HG02981 (cell line): ENCODE data around the gene KRTAP4-2.
"Not testable (repeated sequence)": the region's sequence is repeated elsewhere in the genome, so short reads cannot be mapped to it uniquely, and the experiment has no call there.

ENCODE experiments used
- ATAC-seq: cut with Tn5 transposase; IDR thresholded peaks from one replicate; pipeline ENCODE4 v1.9.1; 2021; ENCODE audit warnings: mild to moderate bottlenecking, moderate library complexity; ENCODE audit not compliant: unreplicated experiment

Gene KRTAP4-2

DNA sequence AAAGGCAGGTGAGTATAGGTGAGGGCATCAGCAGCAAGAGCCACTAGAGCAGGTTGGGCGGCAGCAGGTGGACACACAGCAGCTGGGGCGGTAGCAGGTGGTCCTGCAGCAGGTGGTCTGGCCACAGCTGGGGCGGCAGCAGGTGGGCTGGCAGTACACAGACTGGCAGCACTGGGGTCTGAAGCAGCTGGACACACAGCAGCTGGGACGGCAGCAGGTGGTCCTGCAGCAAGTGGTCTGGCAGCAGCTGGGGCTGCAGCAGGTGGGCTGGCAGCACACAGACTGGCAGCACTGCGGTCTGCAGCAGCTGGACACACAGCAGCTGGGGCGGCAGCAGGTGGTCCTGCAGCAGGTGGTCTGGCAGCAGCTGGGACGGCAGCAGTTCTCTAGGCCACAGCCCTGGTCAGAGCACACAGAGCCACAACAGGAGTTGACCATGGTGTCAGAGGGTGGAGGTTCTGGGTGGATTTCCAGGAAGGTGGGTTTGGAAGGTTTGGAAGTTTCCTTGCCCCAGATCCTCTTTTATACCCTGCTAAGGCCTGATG is at the start of gene KRTAP4-2:
KRTAP4-2 (minus strand) TSS at position 495 of the 545 bp plus-strand sequence; CDS start at position 438, 57 bp downstream.
- ATAC-seq, result no peak

DNA sequence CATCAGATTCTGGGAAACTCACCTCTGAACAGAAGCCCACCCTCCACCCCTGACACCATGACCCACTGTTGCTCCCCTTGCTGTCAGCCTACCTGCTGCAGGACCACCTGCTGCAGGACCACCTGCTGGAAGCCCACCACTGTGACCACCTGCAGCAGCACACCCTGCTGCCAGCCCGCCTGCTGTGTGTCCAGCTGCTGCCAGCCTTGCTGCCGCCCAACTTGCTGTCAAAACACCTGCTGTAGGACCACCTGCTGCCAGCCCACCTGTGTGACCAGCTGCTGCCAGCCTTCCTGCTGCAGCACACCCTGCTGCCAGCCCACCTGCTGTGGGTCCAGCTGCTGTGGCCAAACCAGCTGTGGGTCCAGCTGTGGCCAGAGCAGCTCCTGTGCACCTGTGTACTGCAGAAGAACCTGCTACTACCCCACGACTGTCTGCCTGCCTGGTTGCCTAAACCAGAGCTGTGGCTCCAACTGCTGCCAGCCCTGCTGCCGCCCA is 48.6 kb upstream of the KRTAP4-2 start, which contains the start of gene KRTAP9-2:
KRTAP9-2 (plus strand) TSS at position 51 of the 498 bp plus-strand sequence; CDS start at position 58, 7 bp downstream.
- not testable (repeated sequence) for ATAC-seq

DNA sequence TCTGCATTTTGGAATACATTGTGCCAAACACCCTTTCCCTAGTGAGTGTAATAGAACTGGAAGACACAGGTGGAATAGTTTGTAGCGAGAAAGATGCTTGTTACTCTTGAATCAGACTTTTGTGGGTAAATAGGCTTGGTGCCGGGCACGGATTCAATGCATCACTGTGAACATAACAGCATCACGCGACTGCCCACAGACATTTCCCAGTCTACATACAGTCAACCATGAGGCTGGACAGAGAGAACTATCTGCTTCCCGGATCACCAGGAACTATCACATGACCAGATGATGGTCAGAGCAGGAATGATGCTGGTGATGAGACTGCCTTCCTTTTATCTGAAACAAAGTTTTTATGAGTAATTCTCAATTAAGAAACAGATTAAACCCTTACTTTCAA is 48.0 kb upstream of the KRTAP4-2 start:
- ATAC-seq, result no peak

DNA sequence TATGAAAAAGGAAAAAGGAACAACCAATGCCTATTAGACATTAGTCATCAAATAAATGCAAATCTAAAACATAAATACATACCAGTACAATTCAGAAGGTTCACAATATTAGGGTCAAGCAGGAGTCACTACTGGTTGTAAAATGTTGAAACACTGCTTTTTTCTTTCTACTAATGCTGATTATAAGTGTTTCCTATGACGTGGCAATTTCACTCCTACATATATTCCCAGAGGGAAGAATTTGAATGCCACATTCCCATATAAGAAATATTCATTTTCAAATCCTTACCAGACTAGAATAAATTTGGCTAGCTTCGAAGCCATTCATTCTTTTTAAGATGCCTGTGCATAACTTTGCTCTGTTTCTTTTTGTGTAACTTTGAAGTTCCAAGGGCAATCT is 45.8 kb upstream of the KRTAP4-2 start:
- no peak for ATAC-seq

DNA sequence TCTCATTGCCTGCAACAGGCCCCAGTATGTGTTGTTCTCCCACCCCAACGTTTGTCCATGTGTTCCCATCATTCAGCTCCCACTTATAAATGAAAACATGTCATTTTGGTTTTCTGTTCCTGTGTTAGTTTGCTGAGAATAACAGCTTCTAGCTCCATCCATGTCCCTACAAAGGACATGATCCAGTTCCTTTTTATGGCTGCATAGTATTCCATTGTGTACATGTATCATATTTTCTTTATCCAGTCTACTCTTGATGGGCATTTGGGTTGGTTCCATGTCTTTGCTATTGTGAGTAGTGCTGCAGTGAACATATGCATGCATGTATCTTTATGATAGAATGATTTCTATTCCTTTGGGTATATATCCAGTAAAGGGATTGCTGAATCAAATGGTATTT is 37.7 kb upstream of the KRTAP4-2 start:
- no peak for ATAC-seq

DNA sequence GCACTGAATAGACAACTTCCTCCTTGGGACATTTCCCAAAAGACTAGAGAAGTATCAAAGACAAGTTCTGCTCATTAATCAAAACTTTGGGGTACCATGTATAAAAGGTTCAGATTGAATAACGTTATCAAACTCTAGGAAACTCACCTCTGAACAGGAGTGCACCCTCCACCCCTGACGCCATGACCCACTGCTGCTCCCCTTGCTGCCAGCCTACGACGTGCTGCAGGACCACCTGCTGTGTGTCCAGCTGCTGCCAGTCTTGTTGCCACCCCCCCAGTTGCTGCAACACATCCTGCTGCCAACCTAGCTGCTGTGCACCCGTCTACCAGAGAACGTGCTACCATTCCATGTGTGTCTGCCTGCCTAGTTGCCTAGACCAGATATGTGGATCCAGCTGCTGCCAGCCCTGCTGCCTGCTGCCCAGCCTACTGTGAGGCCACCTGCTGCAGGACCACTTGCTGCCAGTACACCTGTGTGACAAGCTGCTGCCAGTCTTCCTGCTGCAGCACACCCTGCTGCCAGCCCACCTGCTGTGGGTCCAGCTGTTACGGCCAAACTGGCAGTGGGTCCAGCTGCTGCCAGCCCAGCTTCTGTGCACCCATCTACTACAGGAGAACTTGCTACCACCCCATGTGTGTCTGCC is 34.6 kb upstream of the KRTAP4-2 start:
- no peak for ATAC-seq

DNA sequence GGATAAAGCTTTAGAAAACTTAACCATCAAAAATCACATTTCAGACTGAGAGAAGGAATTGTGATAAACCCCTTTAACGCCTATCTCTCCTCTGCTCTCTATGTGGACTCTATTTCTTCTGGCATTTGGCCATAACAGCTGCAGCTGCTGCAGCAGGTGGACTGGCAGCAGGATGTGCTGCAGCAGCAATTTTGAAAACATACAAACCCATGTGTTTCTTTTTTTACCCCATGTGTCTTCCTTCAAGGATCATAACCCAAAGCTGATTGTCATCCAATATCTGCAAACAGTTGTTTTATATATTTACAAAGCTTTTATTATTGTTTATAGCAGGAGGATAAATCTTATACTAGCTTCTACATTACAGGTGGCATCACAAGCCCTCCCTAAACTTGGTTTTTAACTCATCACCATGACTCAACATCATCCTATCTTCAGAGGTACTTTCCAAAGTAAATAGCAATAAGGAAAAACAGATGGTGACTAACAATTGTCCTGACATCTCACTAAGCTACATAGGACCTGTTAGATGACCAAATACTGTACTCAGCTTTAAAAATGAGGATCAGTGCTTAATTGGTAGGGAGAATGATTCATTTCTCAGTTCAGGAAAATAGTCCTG is 33.9 kb upstream of the KRTAP4-2 start:
- no peak for ATAC-seq

DNA sequence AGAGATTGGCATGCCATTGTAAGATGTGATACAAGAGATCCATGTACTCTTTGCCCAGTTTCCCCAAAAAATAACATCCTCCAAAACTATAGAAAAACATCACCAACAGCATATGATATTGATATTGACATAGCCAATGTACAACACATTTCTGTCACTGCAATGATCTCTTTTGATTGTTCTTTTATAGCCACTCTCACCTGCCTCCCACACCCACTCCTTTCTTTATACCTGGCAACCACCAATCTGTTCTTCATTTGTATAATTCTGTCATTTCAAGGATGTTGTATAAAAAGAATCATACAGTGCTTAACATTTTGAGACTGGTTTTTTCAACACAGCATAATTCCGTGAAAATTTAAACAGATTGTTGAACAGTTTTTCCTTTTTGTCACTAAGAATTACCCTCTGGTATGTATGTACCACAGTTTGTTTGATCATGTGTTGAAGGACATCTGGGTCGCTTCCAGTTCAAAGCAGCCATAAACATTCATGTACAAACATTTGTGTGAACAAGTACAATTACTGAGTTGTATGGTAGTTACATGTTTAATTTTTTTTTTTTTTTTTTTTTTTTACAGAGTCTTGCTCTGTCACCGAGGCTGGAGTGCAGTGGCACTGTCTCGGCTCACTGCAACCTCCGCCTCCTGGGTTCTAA is 21.5 kb upstream of the KRTAP4-2 start:
- ATAC-seq, result no peak

DNA sequence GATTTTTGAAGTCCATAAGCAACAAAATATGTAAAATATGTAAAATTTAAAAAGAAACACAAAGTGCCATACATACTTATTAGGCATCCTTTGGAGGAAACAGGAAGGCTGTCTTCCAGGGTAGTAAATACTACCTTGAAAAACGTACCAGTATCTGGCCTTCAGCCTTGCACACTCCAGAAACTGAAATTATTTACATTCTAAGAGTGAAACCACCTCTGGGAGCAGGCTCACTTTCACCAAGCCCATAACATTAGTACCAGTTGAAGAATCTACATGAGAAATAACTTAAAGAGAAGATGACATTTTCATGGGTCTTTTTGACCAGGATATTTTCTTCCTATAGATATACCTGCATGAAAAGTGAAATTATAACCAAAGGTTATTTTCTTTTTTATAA is 18.0 kb upstream of the KRTAP4-2 start:
- no peak for ATAC-seq

DNA sequence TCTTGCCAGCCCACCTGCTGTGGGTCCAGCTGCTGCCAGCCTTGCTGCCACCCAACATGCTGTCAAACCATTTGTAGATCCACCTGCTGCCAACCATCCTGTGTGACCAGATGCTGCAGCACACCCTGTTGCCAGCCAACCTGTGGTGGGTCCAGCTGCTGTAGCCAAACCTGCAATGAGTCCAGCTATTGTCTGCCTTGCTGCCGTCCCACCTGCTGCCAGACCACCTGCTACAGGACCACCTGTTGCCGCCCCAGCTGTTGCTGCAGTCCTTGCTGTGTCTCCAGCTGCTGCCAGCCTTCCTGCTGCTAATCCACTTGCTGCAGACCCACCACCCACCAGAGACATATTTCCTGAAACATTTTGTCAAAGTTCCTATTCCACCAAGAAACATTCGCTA is 12.3 kb upstream of the KRTAP4-2 start:
- no peak for ATAC-seq

DNA sequence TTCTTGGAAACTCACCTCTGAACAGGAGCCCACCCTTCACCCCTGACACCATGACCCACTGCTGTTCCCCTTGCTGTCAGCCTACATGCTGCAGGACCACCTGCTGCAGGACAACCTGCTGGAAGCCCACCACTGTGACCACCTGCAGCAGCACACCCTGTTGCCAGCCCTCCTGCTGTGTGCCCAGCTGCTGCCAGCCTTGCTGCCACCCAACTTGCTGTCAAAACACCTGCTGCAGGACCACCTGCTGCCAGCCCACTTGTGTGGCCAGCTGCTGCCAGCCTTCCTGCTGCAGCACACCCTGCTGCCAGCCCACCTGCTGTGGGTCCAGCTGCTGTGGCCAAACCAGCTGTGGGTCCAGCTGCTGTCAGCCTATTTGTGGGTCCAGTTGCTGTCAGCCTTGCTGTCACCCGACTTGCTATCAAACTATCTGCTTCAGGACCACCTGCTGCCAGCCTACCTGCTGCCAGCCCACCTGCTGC is 11.9 kb upstream of the KRTAP4-2 start, which contains the start of gene KRTAP9-1:
KRTAP9-1 (plus strand) TSS at position 51 of the 482 bp plus-strand sequence; CDS start at position 51, 0 bp downstream.
- not testable (repeated sequence) for ATAC-seq

DNA sequence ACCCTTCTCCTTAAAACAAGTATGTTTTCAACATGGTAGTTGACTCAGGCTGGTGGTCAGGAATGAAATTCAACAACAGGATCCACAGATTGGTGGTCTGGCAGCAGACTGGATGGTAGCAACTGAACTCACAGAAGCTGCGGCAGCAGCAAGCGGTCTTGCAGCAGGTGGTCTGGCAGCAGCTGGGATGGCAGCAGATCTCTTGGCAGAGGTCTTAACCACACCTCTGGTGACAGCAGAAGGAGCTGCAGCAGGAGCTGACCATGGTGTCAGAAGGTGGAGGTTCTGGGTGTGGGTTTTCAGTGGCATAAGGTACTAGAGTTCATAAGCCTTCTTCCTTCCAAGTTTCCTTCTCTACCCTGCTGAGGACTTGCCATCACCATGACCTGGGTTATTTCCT is 8.9 kb upstream of the KRTAP4-2 start:
- ATAC-seq, result no peak

DNA sequence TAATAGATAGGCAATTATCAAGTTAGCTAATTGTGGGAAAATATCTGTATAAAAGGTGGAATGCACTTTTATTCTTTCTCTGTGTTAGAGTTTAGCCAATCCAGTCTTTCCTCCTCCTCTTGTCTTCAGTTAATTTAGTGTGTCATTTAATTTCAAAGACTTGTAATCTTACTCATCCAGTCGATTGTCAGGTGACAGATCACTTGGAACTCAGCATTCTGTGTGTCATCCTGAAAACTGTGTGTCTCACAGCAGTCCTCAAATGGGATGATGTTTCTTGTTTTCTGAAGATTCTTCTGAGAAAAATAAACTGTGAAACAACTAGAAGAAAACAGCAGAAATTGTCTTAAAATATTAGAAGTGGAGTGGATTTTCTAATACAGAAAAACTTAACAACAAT is 7.0 kb upstream of the KRTAP4-2 start:
- no peak for ATAC-seq

DNA sequence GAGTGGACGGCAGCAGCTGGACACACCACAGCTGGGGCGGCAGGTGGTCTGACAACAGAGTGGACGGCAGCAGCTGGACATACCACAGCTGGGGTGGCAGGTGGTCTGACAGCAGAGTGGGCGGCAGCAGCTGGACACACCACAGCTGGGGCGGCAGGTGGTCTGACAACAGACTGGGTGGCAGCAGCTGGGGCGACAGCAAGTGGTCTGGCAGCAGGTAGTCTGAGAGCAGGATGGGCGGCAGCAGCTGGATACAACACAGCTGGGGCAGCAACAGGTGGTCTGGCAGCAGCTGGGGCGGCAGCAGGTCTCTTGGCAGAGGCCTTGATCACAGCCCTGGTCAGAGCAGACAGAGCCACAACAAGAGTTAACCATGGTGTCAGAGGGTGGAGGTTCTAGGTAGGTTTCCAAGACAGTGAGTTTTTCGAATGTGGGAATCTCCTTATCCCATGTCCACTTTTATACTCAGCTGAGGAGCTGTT is 6.5 kb upstream of the KRTAP4-2 start, which contains the start of gene KRTAP4-1:
KRTAP4-1 (minus strand) TSS at position 432 of the 482 bp plus-strand sequence; CDS start at position 375, 57 bp downstream.
- no peak for ATAC-seq

DNA sequence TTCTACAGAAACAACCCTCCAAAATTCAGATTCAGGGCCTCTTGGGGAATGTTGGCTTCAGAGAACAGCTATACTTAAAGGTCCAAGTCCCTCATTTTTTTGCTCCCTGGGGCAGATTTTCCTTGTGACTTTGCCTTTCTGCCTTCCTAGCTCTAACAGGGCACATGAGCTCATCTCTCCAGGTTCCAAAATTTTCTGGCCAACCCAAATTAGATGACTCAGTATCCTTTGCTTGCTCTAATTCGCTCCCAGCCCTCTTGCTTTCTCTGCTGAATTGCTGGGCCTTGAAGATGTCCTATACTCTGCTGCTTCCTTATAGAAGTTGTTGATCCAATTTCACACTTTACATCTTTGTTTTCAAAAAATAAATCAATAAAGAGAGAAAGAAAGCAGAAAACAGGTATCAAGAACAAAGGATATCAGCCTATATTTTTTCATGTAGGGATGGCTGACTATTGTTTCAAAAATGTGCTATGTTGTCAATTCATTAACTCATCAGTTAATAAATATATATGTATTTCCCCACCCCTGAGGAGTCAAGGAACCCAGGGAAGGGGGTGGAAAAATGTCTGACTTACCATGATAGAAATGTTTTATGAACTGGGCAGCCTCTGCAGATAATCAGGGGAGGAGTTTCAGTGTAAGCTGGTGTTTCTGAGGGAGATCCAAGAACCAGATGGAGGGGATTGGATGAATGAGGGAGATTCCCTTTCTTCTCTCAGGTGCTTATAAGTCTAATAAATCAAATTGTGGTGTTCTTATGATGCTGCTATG is 1.0 kb upstream of the KRTAP4-2 start:
- no peak for ATAC-seq

DNA sequence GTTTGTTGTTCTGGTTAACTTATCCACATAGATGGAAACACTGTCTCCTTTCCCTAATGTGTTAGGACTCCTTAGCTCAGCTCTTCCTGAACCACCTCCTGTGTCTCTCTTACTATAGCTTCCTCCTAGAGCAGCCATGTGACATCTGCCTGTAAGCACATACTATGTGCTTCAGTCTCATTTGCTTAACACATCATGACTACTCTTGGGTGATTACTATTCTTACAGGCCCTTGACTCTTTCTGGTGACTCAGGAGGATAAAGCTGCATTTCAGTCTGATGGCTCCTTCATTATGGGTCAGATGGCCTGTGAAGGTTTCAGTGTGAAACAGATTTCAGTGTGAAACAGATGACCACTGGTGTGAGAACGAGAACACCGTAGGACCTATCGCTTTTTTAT is 320 bp upstream of the KRTAP4-2 start:
- ATAC-seq, result no peak

DNA sequence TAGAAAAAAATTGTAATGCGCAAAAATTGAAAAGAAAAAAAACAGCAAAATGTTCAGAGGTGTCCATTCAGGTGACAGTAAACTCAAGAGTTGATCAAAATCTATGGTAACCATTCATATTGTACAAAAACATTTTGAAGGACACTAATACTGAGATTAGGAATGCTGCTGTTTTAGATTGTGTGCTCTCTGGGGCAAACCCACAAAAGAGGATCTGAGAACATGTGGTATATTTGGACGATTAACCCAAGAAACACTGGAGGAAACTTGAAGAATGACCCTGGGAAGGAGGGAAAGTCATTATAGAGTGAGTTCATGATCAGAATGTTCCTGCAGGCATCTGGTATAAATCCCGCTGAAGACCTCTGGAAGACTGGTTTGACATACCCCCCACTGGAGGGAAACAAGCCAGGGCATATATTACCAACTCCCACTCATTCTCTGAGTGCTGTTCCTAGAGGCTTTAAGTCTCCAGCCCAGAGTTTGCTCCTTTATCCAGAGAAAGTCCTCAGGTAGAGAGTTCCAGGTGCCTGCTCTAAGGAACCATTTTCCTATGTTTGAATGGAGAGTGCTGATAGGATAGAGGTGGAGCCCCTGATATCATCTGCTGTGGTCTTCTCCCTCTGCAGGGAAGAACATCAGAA is 1.2 kb downstream of the KRTAP4-2 start:
- ATAC-seq, result no peak

DNA sequence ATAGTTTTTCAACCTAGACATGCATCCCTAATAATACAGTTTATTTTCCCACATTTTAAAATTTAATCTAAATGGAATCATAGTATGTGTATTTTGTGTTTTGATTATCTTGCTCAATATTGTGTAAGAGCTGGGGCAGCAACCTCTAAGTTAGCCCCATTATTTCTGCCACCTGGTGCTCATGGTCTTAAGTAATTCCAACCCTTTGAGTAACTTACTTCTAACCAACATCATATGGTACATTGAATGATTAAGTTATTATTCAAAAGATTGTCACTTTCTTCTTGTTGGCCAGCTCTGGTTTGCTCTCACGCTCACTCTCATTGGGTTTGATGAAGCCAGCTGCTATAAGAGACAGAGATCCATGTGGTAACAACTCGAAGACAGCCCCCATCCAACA is 6.1 kb downstream of the KRTAP4-2 start:
- ATAC-seq, result no peak

DNA sequence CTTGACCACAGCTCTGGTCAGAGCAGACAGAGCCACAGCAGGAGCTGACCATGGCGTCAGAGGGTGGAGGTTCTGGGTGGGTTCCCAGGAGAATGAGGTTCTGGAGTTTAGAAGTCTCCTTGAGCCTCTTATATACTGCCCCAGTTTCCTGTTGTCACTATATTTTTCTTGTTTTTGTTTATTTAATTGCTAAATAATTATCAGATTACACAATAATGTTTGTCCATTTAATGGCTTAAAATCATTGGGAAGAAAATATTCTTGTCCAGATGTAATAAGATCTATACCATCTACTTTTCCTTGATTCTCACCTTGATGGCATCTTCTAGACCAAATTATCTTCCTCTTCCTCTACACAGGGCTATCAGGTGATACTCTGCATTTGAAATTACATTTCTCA is 9.9 kb downstream of the KRTAP4-2 start, which contains the start of gene KRTAP4-3:
KRTAP4-3 (minus strand) TSS at position 101 of the 400 bp plus-strand sequence; CDS start at position 52, 49 bp downstream.
- ATAC-seq, result no peak

DNA sequence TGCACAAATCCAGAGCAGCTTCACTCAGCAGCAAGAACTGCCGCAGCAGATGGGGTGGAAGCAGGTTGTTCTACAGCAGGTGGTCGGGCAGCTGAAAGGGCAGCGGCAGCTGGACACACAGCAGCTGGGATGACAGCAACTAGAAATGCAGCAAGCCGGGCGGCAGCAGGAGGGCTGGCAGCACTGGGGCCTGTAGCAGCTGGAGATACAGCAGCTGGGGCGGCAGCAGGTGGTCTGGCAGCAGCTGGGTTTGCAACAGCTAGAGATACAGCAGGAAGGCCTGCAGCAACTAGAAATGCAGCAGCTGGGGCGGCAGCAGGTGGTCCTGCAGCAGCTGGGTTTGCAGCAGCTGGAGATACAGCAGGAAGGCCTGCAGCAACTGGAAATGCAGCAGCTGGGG is 10.5 kb downstream of the KRTAP4-2 start:
- no peak for ATAC-seq
